ENCODE data around the gene VPS13D. TPM values are rescaled to one million over a fixed set of nuclear protein-coding genes. Genes with fewer than 3 reads are reported as not detected.

The VPS13D gene
- total RNA-seq, 1 experiment from 2014 or later: 33.1 TPM

GRCh38 chr1:12479311-12479710, 249.5 kb downstream of the VPS13D start:
- Histone ChIP-seq H3K27me3 (ENCODE audit: control insufficient read depth, insufficient read depth, low read length) (no peaks in the 10 kb centered on the region), H3K4me3 (ENCODE audit: low read depth in 2 of 2, low read length in 2 of 2) (no peak overlapping the region), H3K27ac (ENCODE audit: low read length) (peak overlapping the region; percentile 99), H3K36me3 (ENCODE audit: control insufficient read depth, insufficient read depth, low read length) (no peaks in the 10 kb centered on the region), H3K9me3 (ENCODE audit: control insufficient read depth, insufficient read depth, low read depth, low read length) (peaks cover 15% of the 10 kb centered on the region; the same call in 1 of the 2 replicates), H3K4me1 (ENCODE audit: control insufficient read depth, insufficient read depth, low read length) (peaks cover 64% of the 10 kb centered on the region)
- DNase-seq (ENCODE audit: low read depth, low spot score) (no peak), ATAC-seq (no peak)
- in situ Hi-C loops (cut with HindIII; ENCODE audit: low pct_unique_long_range_greater_than_20kb, low sequenced_read_pairs): no loop called here
- intact Hi-C loops (cut with micrococcal nuclease; ENCODE audit: unreplicated experiment): loop anchor here (5.0 kb wide), 1 partner anchor 178 kb away; no protein-coding TSS in a partner anchor
- TF ChIP-seq POLR2AphosphoS5 (IDR thresholded peaks at IDR 0.05; ENCODE audit: low read depth, low read length) (no peak), TCF7L2 (IDR thresholded peaks at IDR 0.05; ENCODE audit: low read depth, low read length) (no peak), CTCF (IDR thresholded peaks at IDR 0.05) (no peak), REST (IDR thresholded peaks at IDR 0.05; ENCODE audit: insufficient read depth in 1 of 2, low read depth in 2 of 2, low read length in 1 of 2) (no peak), SIN3A (IDR thresholded peaks at IDR 0.05; ENCODE audit: borderline replicate concordance, insufficient read depth, low read depth, low read length) (no peak)
- POLR2A ChIA-PET: no interaction called here
- no TSS peak for BruUV-seq (replicated peaks)
- CTCF ChIA-PET: interaction anchor here (0.7 kb wide), 1 partner anchor 20 kb away, joined by 3 read pairs; no protein-coding TSS in a partner anchor

- in situ Hi-C loops (cut with HindIII; ENCODE audit: low pct_unique_long_range_greater_than_20kb, low sequenced_read_pairs): no loop called here
- no peaks in the 10 kb centered on the region for H3K36me3 ChIP-seq (ENCODE audit: control insufficient read depth, insufficient read depth, low read length)
- ATAC-seq: no peak
- intact Hi-C loops (cut with micrococcal nuclease; ENCODE audit: unreplicated experiment): loop anchor here (5.0 kb wide), 1 partner anchor 47 kb away; no protein-coding TSS in a partner anchor
- no peak overlapping the region for H3K4me3 ChIP-seq (ENCODE audit: low read depth in 2 of 2, low read length in 2 of 2)
- no TSS peak for BruUV-seq (replicated peaks)
- TF ChIP-seq REST (IDR thresholded peaks at IDR 0.05; ENCODE audit: insufficient read depth in 1 of 2, low read depth in 2 of 2, low read length in 1 of 2): no peak
- TF ChIP-seq SIN3A (IDR thresholded peaks at IDR 0.05; ENCODE audit: borderline replicate concordance, insufficient read depth, low read depth, low read length): no peak
- TF ChIP-seq CTCF (IDR thresholded peaks at IDR 0.05): no peak
- no peak for TF ChIP-seq TCF7L2 (IDR thresholded peaks at IDR 0.05; ENCODE audit: low read depth, low read length)
- no peak for TF ChIP-seq POLR2AphosphoS5 (IDR thresholded peaks at IDR 0.05; ENCODE audit: low read depth, low read length)
- POLR2A ChIA-PET: no interaction called here
- peaks cover 7% of the 10 kb centered on the region; the same call in 1 of the 2 replicates for H3K9me3 ChIP-seq (ENCODE audit: control insufficient read depth, insufficient read depth, low read depth, low read length)
- peaks cover 67% of the 10 kb centered on the region for H3K4me1 ChIP-seq (ENCODE audit: control insufficient read depth, insufficient read depth, low read length)
- no peak for DNase-seq (ENCODE audit: low read depth, low spot score)
- H3K27me3 ChIP-seq (ENCODE audit: control insufficient read depth, insufficient read depth, low read length): no peaks in the 10 kb centered on the region
- CTCF ChIA-PET: no interaction called here
- H3K27ac ChIP-seq (ENCODE audit: low read length): peak overlapping the region; percentile 99
Observed at GRCh38 chr1:12480041-12480440, 250.2 kb downstream of the VPS13D start.

Data from Panc1 (cell line).